ENCODE results near the gene CAMK2D. TPM values are rescaled to one million over a fixed set of nuclear protein-coding genes. Genes with fewer than 3 reads are reported as not detected.

Gene CAMK2D
- total RNA-seq, 1 experiment from 2014 or later: 32.1 TPM

DNA sequence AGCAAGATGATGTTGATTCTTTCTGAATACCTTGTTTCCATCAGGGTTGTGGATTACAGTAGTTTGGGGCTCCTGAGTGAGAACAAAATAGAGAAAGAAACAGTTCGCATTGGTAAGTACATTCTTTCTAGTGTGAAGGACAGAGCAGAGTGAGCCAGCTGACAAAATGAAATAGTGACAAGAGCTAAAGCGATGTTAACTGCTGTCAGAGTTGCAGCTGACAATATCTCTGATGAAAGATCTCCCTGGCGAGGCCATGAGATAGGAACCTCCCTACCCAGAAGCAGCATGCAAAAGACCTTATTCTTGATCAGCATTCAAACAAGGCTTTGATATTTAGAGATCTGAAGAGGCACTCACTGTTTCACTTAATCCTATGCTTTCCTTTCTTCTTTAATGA lies 258.6 kb downstream of the CAMK2D start:
- Mint-ChIP-seq H3K4me3 (ENCODE audit: unreplicated experiment) (no peak overlapping the region), H3K27ac (ENCODE audit: low read depth, unreplicated experiment) (peak overlapping the region; percentile 43), H3K36me3 (ENCODE audit: insufficient read depth, unreplicated experiment) (peaks cover 13% of the 10 kb centered on the region), H3K9me3 (ENCODE audit: unreplicated experiment) (no peaks in the 10 kb centered on the region), H3K27me3 (ENCODE audit: insufficient read depth, unreplicated experiment) (no peaks in the 10 kb centered on the region), H3K4me1 (ENCODE audit: insufficient read depth, unreplicated experiment) (peaks cover 15% of the 10 kb centered on the region)
- no peak for DNase-seq (ENCODE audit: unreplicated experiment)
- BruUV-seq (replicated peaks): no TSS peak
- ChIA-PET POLR2A (no interaction called here), CTCF (no interaction called here)
- TF ChIP-seq CTCF (IDR thresholded peaks at IDR 0.05; ENCODE audit: unreplicated experiment): no peak
- intact Hi-C loops (cut with micrococcal nuclease): no loop called here

- ChIA-PET CTCF (no interaction called here), POLR2A (no interaction called here)
- H3K27me3 Mint-ChIP-seq (ENCODE audit: insufficient read depth, unreplicated experiment): no peaks in the 10 kb centered on the region
- peaks cover 13% of the 10 kb centered on the region for H3K36me3 Mint-ChIP-seq (ENCODE audit: insufficient read depth, unreplicated experiment)
- peak; percentile 22 for DNase-seq (ENCODE audit: unreplicated experiment)
- peak overlapping the region; percentile 43 for H3K27ac Mint-ChIP-seq (ENCODE audit: low read depth, unreplicated experiment)
- no peaks in the 10 kb centered on the region for H3K9me3 Mint-ChIP-seq (ENCODE audit: unreplicated experiment)
- peaks cover 15% of the 10 kb centered on the region for H3K4me1 Mint-ChIP-seq (ENCODE audit: insufficient read depth, unreplicated experiment)
- no peak overlapping the region for H3K4me3 Mint-ChIP-seq (ENCODE audit: unreplicated experiment)
- intact Hi-C loops (cut with micrococcal nuclease): no loop called here
- no peak for TF ChIP-seq CTCF (IDR thresholded peaks at IDR 0.05; ENCODE audit: unreplicated experiment)
- BruUV-seq (replicated peaks): no TSS peak
Measured at GRCh38 chr4:113502476-113502875, 259.1 kb downstream of the CAMK2D start.

DNA sequence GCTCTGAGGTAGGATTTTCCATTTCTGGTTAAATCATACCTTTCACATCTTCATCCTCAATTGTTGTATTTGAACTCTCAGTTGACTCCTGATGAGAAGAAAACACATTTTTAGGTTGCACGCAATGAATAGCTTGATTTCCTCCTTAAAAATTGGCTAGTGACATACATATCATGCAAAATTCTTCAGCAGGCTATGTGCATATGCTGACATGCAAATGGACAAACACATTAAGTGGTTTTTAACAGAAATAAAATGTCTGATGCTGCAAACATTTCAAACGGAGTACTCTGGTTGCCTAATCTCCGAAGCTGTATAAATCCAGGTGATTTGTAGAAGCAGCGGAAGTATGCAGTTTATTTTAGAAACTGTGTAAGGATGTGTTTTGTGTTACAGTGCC lies 261.1 kb downstream of the CAMK2D start:
- H3K4me3 Mint-ChIP-seq (ENCODE audit: unreplicated experiment): no peak overlapping the region
- TF ChIP-seq CTCF (IDR thresholded peaks at IDR 0.05; ENCODE audit: unreplicated experiment): no peak
- no peak for DNase-seq (ENCODE audit: unreplicated experiment)
- POLR2A ChIA-PET: interaction anchor here (2.0 kb wide), 1 partner anchor 32 kb away, joined by 9 read pairs; no protein-coding TSS in a partner anchor
- no TSS peak for BruUV-seq (replicated peaks)
- CTCF ChIA-PET: interaction anchor here (0.7 to 0.9 kb wide), 2 partner anchors 40 to 65 kb away, joined by 3 read pairs; no protein-coding TSS in a partner anchor
- H3K4me1 Mint-ChIP-seq (ENCODE audit: insufficient read depth, unreplicated experiment): peaks cover 15% of the 10 kb centered on the region
- H3K27me3 Mint-ChIP-seq (ENCODE audit: insufficient read depth, unreplicated experiment): no peaks in the 10 kb centered on the region
- H3K36me3 Mint-ChIP-seq (ENCODE audit: insufficient read depth, unreplicated experiment): peaks cover 31% of the 10 kb centered on the region
- H3K9me3 Mint-ChIP-seq (ENCODE audit: unreplicated experiment): no peaks in the 10 kb centered on the region
- no peak overlapping the region for H3K27ac Mint-ChIP-seq (ENCODE audit: low read depth, unreplicated experiment)
- intact Hi-C loops (cut with micrococcal nuclease): no loop called here

DNA sequence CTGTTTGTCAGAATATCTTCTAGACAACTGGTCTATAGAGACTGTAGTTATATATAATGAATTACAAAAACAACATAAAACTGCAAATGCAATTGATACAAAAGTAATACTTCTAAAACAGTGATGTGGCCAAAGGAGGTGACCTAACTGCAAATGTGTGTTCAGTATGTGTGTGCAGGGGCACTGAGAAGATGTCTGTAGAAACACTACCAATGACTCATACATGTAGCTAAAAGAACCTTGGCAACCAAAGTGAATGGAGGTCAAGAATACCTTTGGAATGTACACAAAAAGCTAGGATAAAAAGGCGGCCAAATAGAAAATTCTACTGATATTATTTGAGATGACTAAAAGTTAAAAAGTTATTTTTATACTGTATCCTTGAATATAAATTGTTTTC lies 261.8 kb downstream of the CAMK2D start:
- Mint-ChIP-seq H3K27ac (ENCODE audit: low read depth, unreplicated experiment) (no peak overlapping the region), H3K4me3 (ENCODE audit: unreplicated experiment) (no peak overlapping the region), H3K27me3 (ENCODE audit: insufficient read depth, unreplicated experiment) (no peaks in the 10 kb centered on the region), H3K9me3 (ENCODE audit: unreplicated experiment) (no peaks in the 10 kb centered on the region), H3K36me3 (ENCODE audit: insufficient read depth, unreplicated experiment) (peaks cover 38% of the 10 kb centered on the region), H3K4me1 (ENCODE audit: insufficient read depth, unreplicated experiment) (peaks cover 15% of the 10 kb centered on the region)
- ChIA-PET CTCF (interaction anchor here (0.6 to 0.9 kb wide), 3 partner anchors 39 to 65 kb away, joined by 3 read pairs; no protein-coding TSS in a partner anchor), POLR2A (interaction anchor here (1.0 to 2.0 kb wide), 2 partner anchors 31 to 261 kb away, joined by 3 to 9 read pairs; no protein-coding TSS in a partner anchor)
- no peak for TF ChIP-seq CTCF (IDR thresholded peaks at IDR 0.05; ENCODE audit: unreplicated experiment)
- peak; percentile 63 for DNase-seq (ENCODE audit: unreplicated experiment)
- intact Hi-C loops (cut with micrococcal nuclease): no loop called here
- no TSS peak for BruUV-seq (replicated peaks)

All from MCF 10A (cell line).